ENCODE results near the gene ADGRB3. TPM values are rescaled to one million over a fixed set of nuclear protein-coding genes. Genes with fewer than 3 reads are reported as not detected.

ADGRB3 gene
- polyA plus RNA-seq, 1 experiment = 0.12 TPM

DNA sequence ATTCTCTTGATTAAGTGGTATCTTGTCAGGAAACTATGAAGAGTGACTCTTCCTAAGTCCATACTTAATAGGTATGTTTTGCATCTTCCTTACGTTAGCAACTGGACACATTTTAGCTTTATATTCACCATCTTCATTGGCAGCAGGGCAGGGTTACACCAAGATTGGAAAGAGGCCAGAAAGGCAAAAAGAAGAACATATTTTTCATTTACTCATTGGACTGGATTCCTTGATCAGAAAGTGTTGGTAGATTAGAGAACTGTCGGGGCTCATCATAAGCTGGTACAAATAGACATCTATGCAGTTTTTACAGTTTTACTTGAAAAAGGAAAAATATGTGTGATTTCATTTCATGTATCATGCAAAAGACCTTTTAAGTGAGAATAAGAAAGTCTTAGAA, 696.8 kb downstream of the ADGRB3 start:
- no peak for DNase-seq (ENCODE audit: low read depth)

DNA sequence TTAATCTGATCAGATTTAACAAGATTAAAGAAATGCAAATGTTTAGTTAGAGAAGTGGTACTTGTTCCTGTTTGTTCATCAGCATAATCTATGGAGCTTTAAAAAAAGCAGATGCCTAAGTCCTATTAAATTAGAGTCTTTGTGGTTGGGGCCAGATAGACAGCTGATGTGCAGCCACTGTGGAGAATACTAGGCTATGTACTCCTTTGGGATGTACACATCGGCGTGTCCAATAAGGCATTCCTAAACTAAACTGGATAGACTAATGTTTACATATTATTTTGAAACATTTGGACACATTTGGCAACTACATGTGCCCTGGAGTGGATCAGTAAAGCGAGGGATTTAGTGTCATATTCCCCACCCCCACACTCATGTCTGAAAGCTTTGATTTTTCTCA, 702.2 kb downstream of the ADGRB3 start:
- H3K36me3 ChIP-seq (ENCODE audit: control insufficient read depth, insufficient read depth, low read length) = no peaks in the 10 kb centered on the region
- DNase-seq (ENCODE audit: low read depth) = no peak
- ChIA-PET POLR2A (no interaction called here), CTCF (no interaction called here)
- H3K27me3 ChIP-seq (ENCODE audit: control insufficient read depth, insufficient read depth, low read length) = no peaks in the 10 kb centered on the region
- TF ChIP-seq, protein P1, sequence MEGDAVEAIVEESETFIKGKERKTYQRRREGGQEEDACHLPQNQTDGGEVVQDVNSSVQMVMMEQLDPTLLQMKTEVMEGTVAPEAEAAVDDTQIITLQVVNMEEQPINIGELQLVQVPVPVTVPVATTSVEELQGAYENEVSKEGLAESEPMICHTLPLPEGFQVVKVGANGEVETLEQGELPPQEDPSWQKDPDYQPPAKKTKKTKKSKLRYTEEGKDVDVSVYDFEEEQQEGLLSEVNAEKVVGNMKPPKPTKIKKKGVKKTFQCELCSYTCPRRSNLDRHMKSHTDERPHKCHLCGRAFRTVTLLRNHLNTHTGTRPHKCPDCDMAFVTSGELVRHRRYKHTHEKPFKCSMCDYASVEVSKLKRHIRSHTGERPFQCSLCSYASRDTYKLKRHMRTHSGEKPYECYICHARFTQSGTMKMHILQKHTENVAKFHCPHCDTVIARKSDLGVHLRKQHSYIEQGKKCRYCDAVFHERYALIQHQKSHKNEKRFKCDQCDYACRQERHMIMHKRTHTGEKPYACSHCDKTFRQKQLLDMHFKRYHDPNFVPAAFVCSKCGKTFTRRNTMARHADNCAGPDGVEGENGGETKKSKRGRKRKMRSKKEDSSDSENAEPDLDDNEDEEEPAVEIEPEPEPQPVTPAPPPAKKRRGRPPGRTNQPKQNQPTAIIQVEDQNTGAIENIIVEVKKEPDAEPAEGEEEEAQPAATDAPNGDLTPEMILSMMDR (IDR thresholded peaks at IDR 0.05; ENCODE audit: insufficient read depth, low read depth, low read length) = no peak
- H3K4me3 ChIP-seq (ENCODE audit: low read depth, low read length) = no peak overlapping the region

More for the DNA sequence above, 696.8 kb downstream of the ADGRB3 start:
- no peaks in the 10 kb centered on the region for H3K36me3 ChIP-seq (ENCODE audit: control insufficient read depth, insufficient read depth, low read length)
- ChIA-PET POLR2A (no interaction called here), CTCF (no interaction called here)
- TF ChIP-seq, protein P1 (IDR thresholded peaks at IDR 0.05; ENCODE audit: insufficient read depth, low read depth, low read length) = no peak
- no peaks in the 10 kb centered on the region for H3K27me3 ChIP-seq (ENCODE audit: control insufficient read depth, insufficient read depth, low read length)
- no peak overlapping the region for H3K4me3 ChIP-seq (ENCODE audit: low read depth, low read length)

DNA sequence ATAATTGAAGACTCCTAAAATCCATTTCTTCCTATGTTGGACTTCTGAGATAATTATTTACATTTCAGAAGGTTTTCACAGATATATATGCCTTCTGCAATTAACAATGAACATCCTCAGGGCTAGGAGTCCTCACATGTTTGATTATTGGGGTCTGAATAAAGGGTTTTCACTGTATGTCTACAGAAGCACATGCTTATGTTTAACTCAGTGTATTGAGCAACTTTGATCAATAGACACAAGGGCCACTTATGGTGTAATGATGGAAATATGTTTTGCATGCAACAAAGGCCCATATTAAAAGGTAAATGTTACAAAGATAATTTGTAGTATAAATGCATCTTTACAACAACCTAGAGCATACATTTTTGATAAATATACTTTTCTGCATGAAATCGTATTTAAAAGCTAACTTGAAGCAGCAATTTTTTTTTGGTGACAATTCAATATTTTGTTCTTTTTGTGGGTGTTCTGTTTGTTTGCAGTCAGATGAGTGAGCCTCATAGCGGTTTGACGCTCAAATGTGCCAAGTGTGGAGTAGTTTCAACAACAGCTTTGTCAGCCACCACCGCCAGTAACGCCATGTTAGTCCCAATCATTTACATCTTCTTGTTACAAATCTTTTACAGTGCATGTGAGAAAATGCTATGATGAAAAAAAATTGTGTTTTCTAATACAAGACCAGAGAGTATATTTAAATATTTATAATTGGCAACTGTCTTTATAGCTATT, 703.5 kb downstream of the ADGRB3 start:
- TF ChIP-seq, protein P1 (IDR thresholded peaks at IDR 0.05; ENCODE audit: insufficient read depth, low read depth, low read length) = no peak
- CTCF ChIA-PET = no interaction called here
- no peak for DNase-seq (ENCODE audit: low read depth)
- Histone ChIP-seq H3K4me3 (ENCODE audit: low read depth, low read length) (no peak overlapping the region), H3K36me3 (ENCODE audit: control insufficient read depth, insufficient read depth, low read length) (no peaks in the 10 kb centered on the region), H3K27me3 (ENCODE audit: control insufficient read depth, insufficient read depth, low read length) (no peaks in the 10 kb centered on the region)
- POLR2A ChIA-PET = no interaction called here

DNA sequence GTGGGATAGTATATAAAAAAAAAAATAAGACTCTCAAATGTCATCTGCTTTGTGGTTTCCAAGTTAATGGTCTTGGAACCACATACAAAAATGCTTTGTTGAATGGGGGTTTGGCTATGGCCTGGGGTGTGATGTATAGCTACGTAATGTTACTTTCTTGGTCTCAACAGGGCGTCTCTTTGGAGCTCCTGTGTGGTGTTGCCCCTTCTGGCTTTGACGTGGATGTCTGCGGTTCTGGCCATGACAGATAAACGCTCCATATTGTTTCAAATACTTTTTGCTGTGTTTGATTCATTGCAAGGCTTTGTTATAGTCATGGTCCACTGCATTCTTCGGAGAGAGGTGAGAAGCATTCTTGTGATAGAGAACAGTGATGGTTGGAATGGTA, 704.1 kb downstream of the ADGRB3 start:
- TF ChIP-seq, protein P1 (IDR thresholded peaks at IDR 0.05; ENCODE audit: insufficient read depth, low read depth, low read length) = no peak
- Histone ChIP-seq H3K27me3 (ENCODE audit: control insufficient read depth, insufficient read depth, low read length) (no peaks in the 10 kb centered on the region), H3K4me3 (ENCODE audit: low read depth, low read length) (no peak overlapping the region), H3K36me3 (ENCODE audit: control insufficient read depth, insufficient read depth, low read length) (no peaks in the 10 kb centered on the region)
- no peak for DNase-seq (ENCODE audit: low read depth)
- ChIA-PET CTCF (no interaction called here), POLR2A (no interaction called here)

DNA sequence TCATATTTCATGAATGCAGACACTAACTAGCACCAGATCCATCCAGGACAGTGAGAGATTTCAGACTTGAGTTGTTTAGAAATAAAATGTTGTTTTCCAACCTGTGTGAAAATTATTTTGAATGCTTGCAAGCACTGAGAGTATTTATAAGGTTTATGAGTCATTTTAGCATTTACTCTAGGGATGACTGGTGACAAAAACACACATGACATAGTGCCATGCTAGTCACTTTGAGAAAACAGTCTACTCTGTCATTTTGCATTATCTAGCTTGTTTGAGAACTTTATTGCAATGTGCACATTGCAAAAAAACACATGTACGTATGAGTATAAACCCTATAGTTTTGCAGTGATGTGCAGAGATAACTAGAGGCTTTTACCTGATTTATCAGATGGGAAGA, 705.1 kb downstream of the ADGRB3 start:
- TF ChIP-seq, protein P1 (IDR thresholded peaks at IDR 0.05; ENCODE audit: insufficient read depth, low read depth, low read length) = no peak
- no peak overlapping the region for H3K4me3 ChIP-seq (ENCODE audit: low read depth, low read length)
- H3K27me3 ChIP-seq (ENCODE audit: control insufficient read depth, insufficient read depth, low read length) = no peaks in the 10 kb centered on the region
- DNase-seq (ENCODE audit: low read depth) = no peak
- ChIA-PET POLR2A (no interaction called here), CTCF (no interaction called here)
- no peaks in the 10 kb centered on the region for H3K36me3 ChIP-seq (ENCODE audit: control insufficient read depth, insufficient read depth, low read length)
